Calu3 (cell line): ENCODE measurements around the gene RAPGEF6. TPM values are rescaled to one million over a fixed set of nuclear protein-coding genes. Genes with fewer than 3 reads are reported as not detected.

ENCODE experiments used
- BruUV-seq: library from RNA; stranded (reverse); fragments of 400-500 nt; replicated peaks from 2 replicates; lab custom pipeline; 2021; lab: Mats Ljungman, UMichigan
- CTCF ChIA-PET: fragments of 300-600 bp; sonication (Branson Sonifier 250); formaldehyde crosslinking; loops from one replicate; lab custom pipeline; 2022; ENCODE audit warnings: antibody characterized with exemption; lab: Charles Lee
- DNase-seq: peaks from one replicate; pipeline ENCODE4 v3.0.0; 2022
- H3K27ac Mint-ChIP-seq: one replicate; pipeline ENCODE4 v1.8.0; 2022; ENCODE audit warnings: mixed read lengths; ENCODE audit not compliant: unreplicated experiment
- H3K27me3 Mint-ChIP-seq: one replicate; pipeline ENCODE4 v1.8.0; 2022; ENCODE audit warnings: mixed read lengths; ENCODE audit not compliant: unreplicated experiment
- H3K36me3 Mint-ChIP-seq: one replicate; pipeline ENCODE4 v1.8.0; 2022; ENCODE audit warnings: mild to moderate bottlenecking, moderate library complexity, mixed read lengths; ENCODE audit not compliant: insufficient read depth, unreplicated experiment
- H3K4me1 Mint-ChIP-seq: one replicate; pipeline ENCODE4 v1.8.0; 2022; ENCODE audit warnings: mild to moderate bottlenecking, low read depth, mixed read lengths; ENCODE audit not compliant: unreplicated experiment
- H3K4me3 Mint-ChIP-seq: one replicate; pipeline ENCODE4 v1.8.0; 2022; ENCODE audit warnings: mild to moderate bottlenecking, low read depth, moderate library complexity, mixed read lengths; ENCODE audit not compliant: unreplicated experiment
- H3K9me3 Mint-ChIP-seq: one replicate; pipeline ENCODE4 v1.8.0; 2022; ENCODE audit warnings: low read depth, mixed read lengths; ENCODE audit not compliant: unreplicated experiment
- intact Hi-C: fragments of 100-400 bp; cut with micrococcal nuclease; formaldehyde crosslinking; loops from one replicate; pipeline ENCODE4 v1.10.0; 2022; ENCODE audit not compliant: unreplicated experiment
- total RNA-seq: library from RNA; stranded (reverse); gene quantifications from 2 replicates; pipeline ENCODE4 v1.2.3, GENCODE V29; 2022
- TF ChIP-seq, protein P1 (sequence below): fragments of 200-600 bp; IDR thresholded peaks from one replicate; pipeline ENCODE4 v1.8.0; 2022; ENCODE audit warnings: antibody characterized with exemption; ENCODE audit not compliant: unreplicated experiment

RAPGEF6 gene
- total RNA-seq, 1 experiment from 2014 or later, result 27.3 TPM

DNA sequence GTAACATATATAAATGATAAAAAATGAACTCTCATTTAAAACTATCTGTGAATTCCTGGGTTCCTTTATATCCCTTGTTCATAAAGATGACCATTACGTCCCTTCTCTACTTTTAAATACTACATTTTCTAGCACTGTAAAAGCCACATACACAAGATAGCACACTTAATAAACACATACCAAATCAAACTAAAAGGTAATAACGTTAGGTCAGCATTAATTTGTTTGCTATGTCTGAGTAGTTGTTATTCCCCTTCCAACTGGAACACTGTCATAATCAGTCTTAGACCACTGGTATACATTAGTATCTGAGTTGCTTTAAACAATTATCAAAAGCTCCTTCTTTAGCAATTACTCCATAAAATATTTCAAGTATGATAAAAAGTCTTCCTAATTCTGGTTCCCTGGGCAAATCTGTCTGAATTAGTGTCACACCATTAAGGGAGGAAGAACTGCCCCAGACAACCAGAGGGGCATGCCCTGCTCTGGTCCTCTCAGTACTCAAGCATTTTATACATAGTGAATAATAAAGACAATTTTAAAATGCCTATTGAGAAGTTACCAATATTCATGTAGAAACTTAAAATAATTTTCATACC is 98.1 kb downstream of the RAPGEF6 start:
- no peak for DNase-seq
- CTCF ChIA-PET, result no interaction called here
- no peak overlapping the region for H3K27ac Mint-ChIP-seq
- no peaks in the 10 kb centered on the region for H3K36me3 Mint-ChIP-seq
- no peaks in the 10 kb centered on the region for H3K27me3 Mint-ChIP-seq
- no TSS peak for BruUV-seq
- H3K4me1 Mint-ChIP-seq, result no peaks in the 10 kb centered on the region
- intact Hi-C loops, result no loop called here
- H3K9me3 Mint-ChIP-seq, result no peaks in the 10 kb centered on the region
- TF ChIP-seq, protein P1, sequence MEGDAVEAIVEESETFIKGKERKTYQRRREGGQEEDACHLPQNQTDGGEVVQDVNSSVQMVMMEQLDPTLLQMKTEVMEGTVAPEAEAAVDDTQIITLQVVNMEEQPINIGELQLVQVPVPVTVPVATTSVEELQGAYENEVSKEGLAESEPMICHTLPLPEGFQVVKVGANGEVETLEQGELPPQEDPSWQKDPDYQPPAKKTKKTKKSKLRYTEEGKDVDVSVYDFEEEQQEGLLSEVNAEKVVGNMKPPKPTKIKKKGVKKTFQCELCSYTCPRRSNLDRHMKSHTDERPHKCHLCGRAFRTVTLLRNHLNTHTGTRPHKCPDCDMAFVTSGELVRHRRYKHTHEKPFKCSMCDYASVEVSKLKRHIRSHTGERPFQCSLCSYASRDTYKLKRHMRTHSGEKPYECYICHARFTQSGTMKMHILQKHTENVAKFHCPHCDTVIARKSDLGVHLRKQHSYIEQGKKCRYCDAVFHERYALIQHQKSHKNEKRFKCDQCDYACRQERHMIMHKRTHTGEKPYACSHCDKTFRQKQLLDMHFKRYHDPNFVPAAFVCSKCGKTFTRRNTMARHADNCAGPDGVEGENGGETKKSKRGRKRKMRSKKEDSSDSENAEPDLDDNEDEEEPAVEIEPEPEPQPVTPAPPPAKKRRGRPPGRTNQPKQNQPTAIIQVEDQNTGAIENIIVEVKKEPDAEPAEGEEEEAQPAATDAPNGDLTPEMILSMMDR, result no peak
- H3K4me3 Mint-ChIP-seq, result no peak overlapping the region

DNA sequence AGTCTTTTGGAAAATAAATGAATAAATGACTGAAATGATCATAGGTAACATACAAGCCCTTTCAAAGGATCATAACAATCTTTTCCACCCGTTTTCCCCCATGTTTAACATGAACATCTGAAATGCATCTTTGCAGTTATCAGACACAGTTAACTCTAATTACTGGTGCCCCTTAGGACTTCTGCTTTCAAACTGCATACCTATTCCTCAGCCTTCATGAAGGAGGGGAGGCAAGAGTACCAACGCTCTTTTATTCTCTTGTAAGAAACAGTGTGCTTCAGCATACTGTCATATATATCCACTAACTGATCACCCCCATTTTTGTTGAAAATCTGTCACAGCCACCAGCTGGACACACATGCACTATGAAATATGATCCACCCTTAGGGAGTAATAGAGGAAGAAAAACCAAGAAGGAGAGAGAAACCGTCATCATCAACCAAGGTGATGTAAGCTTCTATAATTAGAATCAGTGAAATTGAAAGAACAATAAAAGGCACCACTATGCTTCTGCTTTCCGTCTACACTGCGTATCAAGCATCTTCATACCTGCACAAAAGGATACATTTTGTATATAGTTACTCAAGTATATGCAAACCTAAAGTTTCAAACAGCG is 98.7 kb downstream of the RAPGEF6 start:
- TF ChIP-seq, protein P1, result no peak
- no TSS peak for BruUV-seq
- Mint-ChIP-seq H3K4me1 (no peaks in the 10 kb centered on the region), H3K36me3 (no peaks in the 10 kb centered on the region), H3K9me3 (no peaks in the 10 kb centered on the region), H3K4me3 (no peak overlapping the region), H3K27ac (no peak overlapping the region), H3K27me3 (no peaks in the 10 kb centered on the region)
- DNase-seq, result no peak
- CTCF ChIA-PET, result no interaction called here
- intact Hi-C loops, result no loop called here

DNA sequence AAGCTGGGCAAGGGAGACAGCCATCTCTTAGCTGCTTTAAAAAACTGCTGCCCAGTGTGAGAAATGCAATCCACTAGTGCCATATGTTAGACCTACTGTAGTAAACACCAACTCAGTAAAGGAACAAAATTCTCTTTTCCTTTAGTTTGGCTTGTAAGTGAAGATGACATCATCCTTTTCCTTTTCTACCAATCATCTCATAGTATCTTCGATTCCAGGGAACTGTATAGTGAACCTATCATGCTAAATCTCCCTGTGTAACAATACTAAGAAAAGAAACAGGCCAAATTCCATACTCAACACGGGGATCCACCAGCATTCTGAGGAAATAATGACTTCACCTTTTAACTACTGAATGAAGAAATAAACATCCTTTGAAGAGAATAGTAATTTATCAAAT is 100.1 kb downstream of the RAPGEF6 start:
- CTCF ChIA-PET, result interaction anchor here (0.6 kb wide), 1 partner anchor 11 kb away, joined by 7 read pairs; no protein-coding TSS in a partner anchor
- no peaks in the 10 kb centered on the region for H3K27me3 Mint-ChIP-seq
- BruUV-seq, result no TSS peak
- H3K36me3 Mint-ChIP-seq, result no peaks in the 10 kb centered on the region
- no peak overlapping the region for H3K4me3 Mint-ChIP-seq
- H3K27ac Mint-ChIP-seq, result no peak overlapping the region
- H3K9me3 Mint-ChIP-seq, result no peaks in the 10 kb centered on the region
- TF ChIP-seq, protein P1, result no peak
- no peak for DNase-seq
- no peaks in the 10 kb centered on the region for H3K4me1 Mint-ChIP-seq
- intact Hi-C loops, result no loop called here

DNA sequence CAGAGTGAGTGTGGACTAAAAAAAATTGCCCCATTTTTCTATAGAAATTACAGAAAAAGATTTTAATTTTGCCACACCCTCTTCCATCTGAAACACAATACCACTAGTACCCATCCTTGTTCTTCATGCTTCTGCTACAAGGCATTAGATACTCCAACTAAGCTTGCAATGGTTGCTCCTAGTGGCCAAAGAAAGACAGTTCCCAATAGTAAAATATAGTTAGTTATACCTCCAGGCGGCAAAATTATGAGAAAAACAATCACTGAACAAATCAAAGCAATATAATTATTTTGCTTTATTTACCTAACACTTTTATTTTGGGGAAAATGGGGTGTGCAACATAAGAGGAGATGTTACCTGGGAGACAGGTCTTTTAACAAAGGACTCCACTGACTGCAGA is 101.2 kb downstream of the RAPGEF6 start:
- BruUV-seq, result no TSS peak
- Mint-ChIP-seq H3K27me3 (no peaks in the 10 kb centered on the region), H3K4me3 (no peak overlapping the region), H3K36me3 (no peaks in the 10 kb centered on the region), H3K4me1 (peaks cover 4% of the 10 kb centered on the region), H3K27ac (no peak overlapping the region), H3K9me3 (no peaks in the 10 kb centered on the region)
- no peak for DNase-seq
- CTCF ChIA-PET, result no interaction called here
- intact Hi-C loops, result no loop called here
- TF ChIP-seq, protein P1, result no peak
